ENCODE measurements around the gene DAB1. TPM values are rescaled to one million over a fixed set of nuclear protein-coding genes. Genes with fewer than 3 reads are reported as not detected.

DAB1 gene
- total RNA-seq, 1 experiment from 2014 or later, result not detected

DNA sequence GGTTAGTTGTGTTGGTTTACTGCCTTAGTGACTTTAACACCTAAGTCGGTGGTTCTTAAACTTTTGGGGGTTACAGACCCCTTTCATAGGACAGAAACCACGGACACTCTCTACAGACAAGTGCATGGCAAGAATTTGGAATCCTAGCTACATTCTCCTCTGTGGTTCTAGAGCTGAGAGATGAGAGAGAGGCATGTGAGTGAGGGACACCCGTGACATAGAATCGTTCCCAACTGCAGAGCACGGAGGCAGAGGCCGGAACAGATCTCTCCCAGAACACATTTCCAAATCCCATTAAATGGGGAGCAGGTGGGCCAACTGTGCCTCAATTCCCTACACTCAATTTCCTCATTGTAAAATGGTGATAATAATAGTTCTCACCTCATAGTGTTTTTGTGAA lies 60.7 kb downstream of the DAB1 start:
- H3K9ac ChIP-seq (ENCODE audit: low read length), result no peak overlapping the region
- no peaks in the 10 kb centered on the region for H3K36me3 ChIP-seq (ENCODE audit: control insufficient read depth in 1 of 2, insufficient read depth in 2 of 2, low read length in 2 of 2)
- no peaks in the 10 kb centered on the region for H3K9me2 ChIP-seq (ENCODE audit: insufficient read depth)
- no peaks in the 10 kb centered on the region; a peak in 1 of 4 replicates for H3K9me3 ChIP-seq (ENCODE audit: control insufficient read depth in 1 of 2, insufficient read depth in 1 of 2, low read depth in 1 of 2, low read length in 2 of 2)
- H3K27ac ChIP-seq (ENCODE audit: low read depth, low read length), result no peak overlapping the region
- ChIA-PET POLR2A (no interaction called here), CTCF (no interaction called here), RAD21 (ENCODE audit: low non-redundant PET in 1 of 2, low total read pairs in 2 of 2, uncharacterized antibody in 2 of 2, unreplicated experiment in 2 of 2) (no interaction called here)
- no peak for ATAC-seq
- BruUV-seq (replicated peaks), result no TSS peak
- H3K79me2 ChIP-seq (ENCODE audit: insufficient read depth, low read length), result no peaks in the 10 kb centered on the region
- no peaks in the 10 kb centered on the region for H4K20me1 ChIP-seq (ENCODE audit: insufficient read depth)
- no peak overlapping the region for H3K4me3 ChIP-seq (replicated peaks in 1 of 2; ENCODE audit: low read depth in 1 of 2, low read length in 2 of 2)
- TF ChIP-seq RAD21 (IDR thresholded peaks at IDR 0.05; ENCODE audit: low read depth) (no peak), FOSL1 (IDR thresholded peaks at IDR 0.05; ENCODE audit: low read depth) (no peak), ELF1 (IDR thresholded peaks at IDR 0.05; ENCODE audit: borderline replicate concordance, low read depth) (no peak), CEBPB (IDR thresholded peaks at IDR 0.05; ENCODE audit: low read depth) (no peak), SIN3A (IDR thresholded peaks at IDR 0.05; ENCODE audit: low read depth) (no peak), SRF (IDR thresholded peaks at IDR 0.05; ENCODE audit: low read depth) (no peak), POLR2AphosphoS5 (IDR thresholded peaks at IDR 0.05; ENCODE audit: low read depth, low read length) (no peak), POLR2A (IDR thresholded peaks at IDR 0.05; ENCODE audit: borderline replicate concordance, extremely low read depth, insufficient read depth, insufficient read length) (no peak), EZH2 (IDR thresholded peaks at IDR 0.05) (no peak), EZH2phosphoT487 (IDR thresholded peaks at IDR 0.05; ENCODE audit: borderline replicate concordance) (no peak), SP1 (IDR thresholded peaks at IDR 0.05; ENCODE audit: low read depth) (no peak), JUND (IDR thresholded peaks at IDR 0.05) (no peak), ZFX (IDR thresholded peaks at IDR 0.05) (no peak), EGR1 (IDR thresholded peaks at IDR 0.05; ENCODE audit: low read depth) (no peak), ZNF274 (IDR thresholded peaks at IDR 0.05; ENCODE audit: low read depth, low read length) (no peak)
- TF ChIP-seq, protein P1, sequence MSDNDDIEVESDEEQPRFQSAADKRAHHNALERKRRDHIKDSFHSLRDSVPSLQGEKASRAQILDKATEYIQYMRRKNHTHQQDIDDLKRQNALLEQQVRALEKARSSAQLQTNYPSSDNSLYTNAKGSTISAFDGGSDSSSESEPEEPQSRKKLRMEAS (IDR thresholded peaks at IDR 0.05), result no peak
- TF ChIP-seq, protein P2, sequence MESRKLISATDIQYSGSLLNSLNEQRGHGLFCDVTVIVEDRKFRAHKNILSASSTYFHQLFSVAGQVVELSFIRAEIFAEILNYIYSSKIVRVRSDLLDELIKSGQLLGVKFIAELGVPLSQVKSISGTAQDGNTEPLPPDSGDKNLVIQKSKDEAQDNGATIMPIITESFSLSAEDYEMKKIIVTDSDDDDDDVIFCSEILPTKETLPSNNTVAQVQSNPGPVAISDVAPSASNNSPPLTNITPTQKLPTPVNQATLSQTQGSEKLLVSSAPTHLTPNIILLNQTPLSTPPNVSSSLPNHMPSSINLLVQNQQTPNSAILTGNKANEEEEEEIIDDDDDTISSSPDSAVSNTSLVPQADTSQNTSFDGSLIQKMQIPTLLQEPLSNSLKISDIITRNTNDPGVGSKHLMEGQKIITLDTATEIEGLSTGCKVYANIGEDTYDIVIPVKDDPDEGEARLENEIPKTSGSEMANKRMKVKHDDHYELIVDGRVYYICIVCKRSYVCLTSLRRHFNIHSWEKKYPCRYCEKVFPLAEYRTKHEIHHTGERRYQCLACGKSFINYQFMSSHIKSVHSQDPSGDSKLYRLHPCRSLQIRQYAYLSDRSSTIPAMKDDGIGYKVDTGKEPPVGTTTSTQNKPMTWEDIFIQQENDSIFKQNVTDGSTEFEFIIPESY (IDR thresholded peaks at IDR 0.05; ENCODE audit: extremely low read depth, insufficient replicate concordance, low read length), result no peak
- TF ChIP-seq, protein P3, sequence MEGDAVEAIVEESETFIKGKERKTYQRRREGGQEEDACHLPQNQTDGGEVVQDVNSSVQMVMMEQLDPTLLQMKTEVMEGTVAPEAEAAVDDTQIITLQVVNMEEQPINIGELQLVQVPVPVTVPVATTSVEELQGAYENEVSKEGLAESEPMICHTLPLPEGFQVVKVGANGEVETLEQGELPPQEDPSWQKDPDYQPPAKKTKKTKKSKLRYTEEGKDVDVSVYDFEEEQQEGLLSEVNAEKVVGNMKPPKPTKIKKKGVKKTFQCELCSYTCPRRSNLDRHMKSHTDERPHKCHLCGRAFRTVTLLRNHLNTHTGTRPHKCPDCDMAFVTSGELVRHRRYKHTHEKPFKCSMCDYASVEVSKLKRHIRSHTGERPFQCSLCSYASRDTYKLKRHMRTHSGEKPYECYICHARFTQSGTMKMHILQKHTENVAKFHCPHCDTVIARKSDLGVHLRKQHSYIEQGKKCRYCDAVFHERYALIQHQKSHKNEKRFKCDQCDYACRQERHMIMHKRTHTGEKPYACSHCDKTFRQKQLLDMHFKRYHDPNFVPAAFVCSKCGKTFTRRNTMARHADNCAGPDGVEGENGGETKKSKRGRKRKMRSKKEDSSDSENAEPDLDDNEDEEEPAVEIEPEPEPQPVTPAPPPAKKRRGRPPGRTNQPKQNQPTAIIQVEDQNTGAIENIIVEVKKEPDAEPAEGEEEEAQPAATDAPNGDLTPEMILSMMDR (IDR thresholded peaks at IDR 0.05 in 2 of 3, conservative IDR thresholded peaks at IDR 0.05 in 1 of 3; ENCODE audit: borderline replicate concordance in 1 of 3, insufficient read depth in 1 of 3, low read depth in 2 of 3, low read length in 2 of 3), result no peak
- TF ChIP-seq, protein P4, sequence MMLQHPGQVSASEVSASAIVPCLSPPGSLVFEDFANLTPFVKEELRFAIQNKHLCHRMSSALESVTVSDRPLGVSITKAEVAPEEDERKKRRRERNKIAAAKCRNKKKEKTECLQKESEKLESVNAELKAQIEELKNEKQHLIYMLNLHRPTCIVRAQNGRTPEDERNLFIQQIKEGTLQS (IDR thresholded peaks at IDR 0.05), result no peak
- DNase-seq (ENCODE audit: low read depth, low spot score), result no peak
- no peak overlapping the region for H3K4me2 ChIP-seq (ENCODE audit: low read length)
- intact Hi-C loops (cut with micrococcal nuclease), result no loop called here
- H3K4me1 ChIP-seq (ENCODE audit: control insufficient read depth in 1 of 2, insufficient read depth in 2 of 2, low read length in 2 of 2), result no peaks in the 10 kb centered on the region
- no peak overlapping the region for H2AFZ ChIP-seq (ENCODE audit: low read depth, low read length, poor library complexity, severe bottlenecking)
- H3K27me3 ChIP-seq (ENCODE audit: insufficient read depth, low read length), result no peaks in the 10 kb centered on the region

Measured in HCT116 (cell line).